ENCODE measurements around the gene HES4.

Gene HES4

DNA sequence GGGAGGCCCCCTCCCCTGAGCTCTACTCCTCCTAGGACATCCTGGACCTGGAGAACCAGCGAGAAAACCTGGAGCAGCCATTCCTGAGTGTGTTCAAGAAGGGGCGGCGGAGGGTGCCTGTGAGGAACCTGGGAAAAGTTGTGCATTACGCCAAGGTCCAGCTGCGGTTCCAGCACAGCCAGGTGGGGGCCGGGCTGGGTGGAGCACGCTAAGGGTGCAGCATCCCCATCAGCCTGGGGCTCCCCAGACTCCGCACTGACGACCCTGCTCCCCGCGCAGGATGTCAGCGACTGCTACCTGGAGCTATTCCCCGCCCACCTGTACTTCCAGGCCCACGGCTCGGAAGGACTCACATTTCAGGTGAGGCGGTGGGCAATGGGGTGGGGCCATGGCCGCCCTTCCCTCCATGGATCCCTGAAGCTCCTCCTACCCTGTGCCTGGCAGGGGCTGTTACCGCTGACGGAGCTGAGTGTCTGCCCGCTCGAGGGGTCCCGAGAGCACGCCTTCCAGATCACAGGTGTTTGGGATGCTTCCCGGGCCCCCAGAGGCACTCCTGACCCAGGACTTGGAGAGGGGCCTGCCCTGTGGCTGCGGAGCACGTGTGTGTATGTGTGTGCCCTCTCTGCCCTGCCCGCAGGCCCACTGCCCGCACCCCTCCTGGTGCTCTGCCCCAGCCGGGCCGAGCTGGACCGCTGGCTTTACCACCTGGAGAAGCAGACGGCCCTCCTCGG is 29.5 kb downstream of the HES4 start:
- Histone ChIP-seq H3K4me3 (ENCODE audit: control insufficient read depth in 1 of 7, extremely low read depth in 1 of 7, insufficient read depth in 4 of 7, low read depth in 2 of 7, low read length in 6 of 7) (no peak overlapping the region), H3K4me1 (ENCODE audit: control extremely low read depth in 1 of 4, control insufficient read depth in 4 of 4, insufficient read depth in 4 of 4, low read length in 3 of 4) (peaks cover 0 to 21% (median 17%) of the 10 kb centered on the region in 4 experiments), H3K27ac (ENCODE audit: insufficient read depth in 1 of 2, low read depth in 1 of 2, low read length in 2 of 2, poor library complexity in 1 of 2, severe bottlenecking in 2 of 2) (no peak overlapping the region), H3K36me3 (ENCODE audit: control insufficient read depth in 4 of 4, insufficient read depth in 4 of 4, low read length in 3 of 4) (no peaks in the 10 kb centered on the region), H3K9me3 (ENCODE audit: control extremely low read depth in 1 of 5, control insufficient read depth in 4 of 5, insufficient read depth in 2 of 5, low read depth in 1 of 5, low read length in 4 of 5) (peaks cover 0 to 2% (median 0%) of the 10 kb centered on the region in 5 experiments), H3K27me3 (replicated peaks in 2 of 5; ENCODE audit: control insufficient read depth in 4 of 5, insufficient read depth in 5 of 5, low read length in 4 of 5) (peaks cover 0 to 91% (median 19%) of the 10 kb centered on the region in 5 experiments)
- POLR2A ChIA-PET: no interaction called here
- 31% methylated on average over 26 of the region's 33 CpGs for WGBS (ENCODE audit: insufficient coverage)
- CTCF ChIA-PET: interaction anchor here (0.5 kb wide), 1 partner anchor 23 kb away, joined by 3 read pairs; no protein-coding TSS in a partner anchor
- DNase-seq: no peak

- ChIA-PET POLR2A (no interaction called here), CTCF (no interaction called here)
- 89% methylated on average over 13 of the region's 15 CpGs for WGBS (ENCODE audit: insufficient coverage)
Observed at GRCh38 chr1:969260-969855, 30.5 kb downstream of the HES4 start.

DNA sequence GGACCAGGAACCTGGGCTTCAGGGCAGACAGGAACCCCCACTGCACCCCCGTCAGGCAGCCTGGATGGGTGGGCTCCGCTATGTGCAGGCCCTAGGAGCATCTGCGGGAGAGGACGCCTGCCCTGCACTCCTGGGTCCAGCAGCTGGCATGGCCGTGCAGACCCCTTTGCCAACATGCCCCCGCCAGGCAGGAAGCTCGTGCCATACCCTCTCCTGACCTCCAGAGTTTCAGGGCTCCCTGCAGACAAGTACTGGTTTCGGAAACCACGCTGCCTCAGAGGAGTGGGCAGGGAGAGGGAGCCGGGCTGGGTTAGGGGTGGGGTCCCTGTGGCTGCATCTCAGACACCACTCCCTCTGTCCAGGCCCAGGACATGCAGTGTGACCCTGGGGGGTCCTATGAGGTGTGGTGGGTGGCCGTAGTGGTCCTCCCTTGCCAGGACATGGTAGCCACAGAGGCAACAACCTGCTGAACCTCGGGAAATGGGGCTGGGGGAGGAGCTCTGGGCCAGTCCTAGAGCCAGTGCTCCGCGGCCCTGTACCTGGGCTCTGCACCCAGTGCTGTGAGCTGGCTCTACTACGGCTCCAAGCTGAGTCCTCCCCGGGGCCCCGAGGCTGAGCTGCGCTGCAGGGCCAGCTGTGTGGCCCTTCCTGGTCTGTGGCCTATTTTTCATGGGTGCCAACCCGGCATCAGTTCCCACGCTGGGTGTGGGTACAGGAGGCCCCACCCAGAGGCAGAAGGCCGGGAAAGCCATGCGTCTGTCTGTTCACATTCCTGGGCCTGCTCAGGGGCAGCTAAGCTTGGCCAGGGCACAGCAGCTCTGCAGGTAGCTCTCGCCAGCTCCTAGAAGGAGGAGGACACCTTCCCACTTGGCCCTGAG is 32.2 kb downstream of the HES4 start:
- Histone ChIP-seq H3K4me3 (ENCODE audit: control insufficient read depth in 1 of 7, extremely low read depth in 1 of 7, insufficient read depth in 4 of 7, low read depth in 2 of 7, low read length in 6 of 7) (no peak overlapping the region), H3K27me3 (replicated peaks in 2 of 5; ENCODE audit: control insufficient read depth in 4 of 5, insufficient read depth in 5 of 5, low read length in 4 of 5) (peaks cover 0 to 80% (median 17%) of the 10 kb centered on the region in 5 experiments), H3K4me1 (ENCODE audit: control extremely low read depth in 1 of 4, control insufficient read depth in 4 of 4, insufficient read depth in 4 of 4, low read length in 3 of 4) (peaks cover 0 to 21% (median 17%) of the 10 kb centered on the region in 4 experiments), H3K27ac (ENCODE audit: insufficient read depth in 1 of 2, low read depth in 1 of 2, low read length in 2 of 2, poor library complexity in 1 of 2, severe bottlenecking in 2 of 2) (no peak overlapping the region), H3K9me3 (ENCODE audit: control extremely low read depth in 1 of 5, control insufficient read depth in 4 of 5, insufficient read depth in 2 of 5, low read depth in 1 of 5, low read length in 4 of 5) (peaks cover 0 to 2% (median 0%) of the 10 kb centered on the region in 5 experiments), H3K36me3 (ENCODE audit: control insufficient read depth in 4 of 4, insufficient read depth in 4 of 4, low read length in 3 of 4) (no peaks in the 10 kb centered on the region)
- POLR2A ChIA-PET: interaction anchor here (1.1 kb wide), 1 partner anchor 9 kb away, joined by 3 read pairs; no protein-coding TSS in a partner anchor
- DNase-seq: no peak
- 78% methylated on average over 20 of the region's 23 CpGs for WGBS (ENCODE audit: insufficient coverage)
- CTCF ChIA-PET: interaction anchor here (1.1 kb wide), 1 partner anchor 8 kb away, joined by 3 read pairs; no protein-coding TSS in a partner anchor

More at GRCh38 chr1:969260-969855, 30.5 kb downstream of the HES4 start:
- H3K36me3 ChIP-seq (ENCODE audit: control insufficient read depth in 4 of 4, insufficient read depth in 4 of 4, low read length in 3 of 4): no peaks in the 10 kb centered on the region
- no peak for DNase-seq
- no peak overlapping the region for H3K27ac ChIP-seq (ENCODE audit: insufficient read depth in 1 of 2, low read depth in 1 of 2, low read length in 2 of 2, poor library complexity in 1 of 2, severe bottlenecking in 2 of 2)
- H3K27me3 ChIP-seq (replicated peaks in 2 of 5; ENCODE audit: control insufficient read depth in 4 of 5, insufficient read depth in 5 of 5, low read length in 4 of 5): peaks cover 0 to 89% (median 19%) of the 10 kb centered on the region in 5 experiments
- H3K4me3 ChIP-seq (ENCODE audit: control insufficient read depth in 1 of 7, extremely low read depth in 1 of 7, insufficient read depth in 4 of 7, low read depth in 2 of 7, low read length in 6 of 7): no peak overlapping the region
- H3K4me1 ChIP-seq (ENCODE audit: control extremely low read depth in 1 of 4, control insufficient read depth in 4 of 4, insufficient read depth in 4 of 4, low read length in 3 of 4): peaks cover 0 to 21% (median 17%) of the 10 kb centered on the region in 4 experiments
- peaks cover 0 to 2% (median 0%) of the 10 kb centered on the region in 5 experiments for H3K9me3 ChIP-seq (ENCODE audit: control extremely low read depth in 1 of 5, control insufficient read depth in 4 of 5, insufficient read depth in 2 of 5, low read depth in 1 of 5, low read length in 4 of 5)

DNA sequence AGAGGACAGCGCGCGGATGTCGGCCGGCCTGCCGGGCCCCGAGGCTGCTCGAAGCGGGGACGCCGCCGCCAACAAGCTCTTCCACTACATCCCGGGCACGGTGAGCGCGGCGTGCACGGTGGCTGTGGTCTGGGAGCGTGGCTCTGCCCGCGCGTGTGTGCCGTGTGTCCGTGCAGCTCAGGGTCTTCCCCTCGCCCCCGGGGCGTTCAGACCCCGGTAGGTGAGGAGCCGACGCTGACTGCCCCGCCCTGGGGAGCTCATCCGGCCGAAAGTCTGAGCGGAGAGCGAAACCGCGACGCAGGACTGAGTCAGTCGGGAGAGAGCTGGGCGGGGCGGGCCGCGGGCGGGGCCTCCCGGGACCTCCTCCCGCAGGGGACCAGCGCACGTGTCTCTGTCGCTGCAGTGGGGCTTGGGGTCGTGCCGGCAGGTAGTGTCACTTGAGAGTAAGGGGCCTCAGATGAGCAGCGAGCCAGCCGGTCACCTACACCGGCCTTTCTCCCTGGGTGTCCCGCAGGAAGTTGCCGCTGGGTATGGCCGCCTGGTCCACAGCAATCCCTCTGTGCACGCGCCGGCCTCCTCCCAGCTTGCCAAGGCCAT is 33.1 kb downstream of the HES4 start:
- Histone ChIP-seq H3K9me3 (ENCODE audit: control extremely low read depth in 1 of 5, control insufficient read depth in 4 of 5, insufficient read depth in 2 of 5, low read depth in 1 of 5, low read length in 4 of 5) (peaks cover 0 to 2% (median 0%) of the 10 kb centered on the region in 5 experiments), H3K36me3 (ENCODE audit: control insufficient read depth in 4 of 4, insufficient read depth in 4 of 4, low read length in 3 of 4) (peaks cover 0 to 3% (median 0%) of the 10 kb centered on the region in 4 experiments), H3K27me3 (replicated peaks in 2 of 5; ENCODE audit: control insufficient read depth in 4 of 5, insufficient read depth in 5 of 5, low read length in 4 of 5) (peaks cover 0 to 75% (median 16%) of the 10 kb centered on the region in 5 experiments), H3K4me1 (ENCODE audit: control extremely low read depth in 1 of 4, control insufficient read depth in 4 of 4, insufficient read depth in 4 of 4, low read length in 3 of 4) (peaks cover 0 to 21% (median 17%) of the 10 kb centered on the region in 4 experiments), H3K27ac (ENCODE audit: insufficient read depth in 1 of 2, low read depth in 1 of 2, low read length in 2 of 2, poor library complexity in 1 of 2, severe bottlenecking in 2 of 2) (no peak overlapping the region), H3K4me3 (ENCODE audit: control insufficient read depth in 1 of 7, extremely low read depth in 1 of 7, insufficient read depth in 4 of 7, low read depth in 2 of 7, low read length in 6 of 7) (peak overlapping the region in 6 of 7 experiments; percentile 24 to 83 (median 62))
- CTCF ChIA-PET: interaction anchor here (1.0 to 1.1 kb wide), 2 partner anchors 9 to 17 kb away, joined by 3 to 5 read pairs; no protein-coding TSS in a partner anchor
- 0% methylated on average over 53 of the region's 60 CpGs for WGBS (ENCODE audit: insufficient coverage)
- POLR2A ChIA-PET: interaction anchor here (1.1 kb wide), 1 partner anchor 9 kb away, joined by 3 read pairs; no protein-coding TSS in a partner anchor
- peak; percentile 38 to 68 (median 64) for DNase-seq

DNA sequence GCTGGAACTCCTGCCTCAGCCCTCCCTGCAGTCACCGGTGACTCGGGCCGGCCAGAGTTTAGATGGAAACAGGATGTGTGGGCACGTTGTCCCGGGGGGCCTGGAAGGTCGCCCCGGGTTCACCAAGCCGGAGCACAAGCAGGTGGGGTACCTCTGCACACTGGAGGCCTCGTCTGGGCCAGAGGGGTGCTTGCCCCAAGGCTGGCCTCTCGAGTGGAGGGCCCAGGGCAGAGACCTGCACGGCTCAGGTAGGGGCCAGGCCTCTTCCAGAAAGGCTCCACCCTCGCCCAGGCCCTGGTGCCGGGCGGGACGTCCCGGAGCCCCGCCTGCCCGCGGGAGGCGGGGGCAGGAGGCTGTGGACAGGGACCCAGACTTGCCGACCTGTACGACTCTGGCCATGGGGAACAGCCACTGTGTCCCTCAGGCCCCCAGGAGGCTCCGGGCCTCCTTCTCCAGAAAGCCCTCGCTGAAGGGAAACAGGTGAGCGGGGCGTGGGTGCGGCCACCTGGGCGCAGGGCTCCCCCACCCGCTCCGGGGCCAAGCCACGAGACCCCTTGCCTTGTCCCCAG is 33.7 kb downstream of the HES4 start, which contains the start of gene PLEKHN1:
PLEKHN1 (plus strand) TSS at position 348 of the 569 bp plus-strand sequence; CDS start at position 398, 50 bp downstream.
- POLR2A ChIA-PET: interaction anchor here (1.1 kb wide), 1 partner anchor 10 kb away, joined by 3 read pairs; no protein-coding TSS in a partner anchor
- Histone ChIP-seq H3K27me3 (replicated peaks in 2 of 5; ENCODE audit: control insufficient read depth in 4 of 5, insufficient read depth in 5 of 5, low read length in 4 of 5) (peaks cover 0 to 75% (median 16%) of the 10 kb centered on the region in 5 experiments), H3K4me3 (ENCODE audit: control insufficient read depth in 1 of 7, extremely low read depth in 1 of 7, insufficient read depth in 4 of 7, low read depth in 2 of 7, low read length in 6 of 7) (peak within 1 kb of the TSS in 6 of 7 experiments; percentile 24 to 83 (median 62)), H3K36me3 (ENCODE audit: control insufficient read depth in 4 of 4, insufficient read depth in 4 of 4, low read length in 3 of 4) (peaks cover 0 to 3% (median 0%) of the 10 kb centered on the region in 4 experiments), H3K4me1 (ENCODE audit: control extremely low read depth in 1 of 4, control insufficient read depth in 4 of 4, insufficient read depth in 4 of 4, low read length in 3 of 4) (peaks cover 0 to 24% (median 18%) of the 10 kb centered on the region in 4 experiments), H3K9me3 (ENCODE audit: control extremely low read depth in 1 of 5, control insufficient read depth in 4 of 5, insufficient read depth in 2 of 5, low read depth in 1 of 5, low read length in 4 of 5) (peaks cover 0 to 2% (median 0%) of the 10 kb centered on the region in 5 experiments), H3K27ac (ENCODE audit: insufficient read depth in 1 of 2, low read depth in 1 of 2, low read length in 2 of 2, poor library complexity in 1 of 2, severe bottlenecking in 2 of 2) (no peak within 1 kb of the TSS)
- CTCF ChIA-PET: interaction anchor here (1.0 kb wide), 1 partner anchor 17 kb away, joined by 5 read pairs; no protein-coding TSS in a partner anchor
- WGBS (ENCODE audit: insufficient coverage): 3% methylated on average over 29 of the region's 31 CpGs
- DNase-seq: peak in 2 of 3 donors; percentile 42 to 55
